WTC11 (cell line): Measurements from ENCODE around the gene NCOA3. TPM values are rescaled to one million over a fixed set of nuclear protein-coding genes. Genes with fewer than 3 reads are reported as not detected.

Source experiments
- ATAC-seq: fragments of 200-7000 bp; cut with Tn5 transposase; 2 replicates; pipeline ENCODE4 v1.10.0; 2021; ENCODE audit warnings: mild to moderate bottlenecking, moderate library complexity
- CTCF ChIA-PET: fragments of 300-600 bp; sonication (Branson Sonifier 250); formaldehyde crosslinking; loops from one replicate; lab custom pipeline; 2021; ENCODE audit warnings: antibody characterized with exemption; lab: Charles Lee
- POLR2A ChIA-PET: fragments of 350-600 bp; sonication (Branson Sonifier 250); formaldehyde crosslinking; loops from one replicate; lab custom pipeline; 2021; ENCODE audit warnings: antibody characterized with exemption; lab: Charles Lee
- DNase-seq: peaks from one replicate; pipeline ENCODE4 v3.0.0; 2021; ENCODE audit warnings: low spot score
- H3K27ac Mint-ChIP-seq: 2 replicates; pipeline ENCODE4 v1.8.0; 2021; ENCODE audit warnings: mixed read lengths
- H3K27me3 Mint-ChIP-seq: 2 replicates; pipeline ENCODE4 v1.8.0; 2021; ENCODE audit warnings: low read depth, mild to moderate bottlenecking, moderate library complexity, mixed read lengths
- H3K36me3 Mint-ChIP-seq: 2 replicates; pipeline ENCODE4 v1.8.0; 2021; ENCODE audit warnings: mixed read lengths
- H3K4me1 Mint-ChIP-seq: 2 replicates; pipeline ENCODE4 v1.8.0; 2022; ENCODE audit warnings: mixed read lengths
- H3K4me3 Mint-ChIP-seq: 2 replicates; pipeline ENCODE4 v1.8.0; 2021; ENCODE audit warnings: mild to moderate bottlenecking, moderate library complexity, mixed read lengths
- H3K9me3 Mint-ChIP-seq: 2 replicates; pipeline ENCODE4 v1.8.0; 2021; ENCODE audit warnings: mixed read lengths
- ERG ChIP-seq: fragments of 250-450 bp; sonication (Bioruptor Pico); IDR thresholded peaks from 2 replicates; pipeline ENCODE4 v1.8.0; 2021; ENCODE audit warnings: mild to moderate bottlenecking
- HMGA2 ChIP-seq: fragments of 250-450 bp; sonication (Bioruptor Pico); IDR thresholded peaks from 2 replicates; pipeline ENCODE4 v1.4.0; 2021; ENCODE audit warnings: mild to moderate bottlenecking, moderate library complexity
- NFE2L1 ChIP-seq: sonication (generic); formaldehyde crosslinking; IDR thresholded peaks from 2 replicates; pipeline ENCODE4 v1.8.1; 2023; ENCODE audit warnings: missing genetic modification reagents
- NR2C2 ChIP-seq: sonication (generic); formaldehyde crosslinking; IDR thresholded peaks from 2 replicates; pipeline ENCODE4 v1.8.0; 2022; ENCODE audit warnings: mild to moderate bottlenecking, missing genetic modification reagents
- USF1 ChIP-seq: sonication (generic); formaldehyde crosslinking; IDR thresholded peaks from 2 replicates; pipeline ENCODE4 v1.8.0; 2022; ENCODE audit warnings: mild to moderate bottlenecking, missing genetic modification reagents
- ZNF263 ChIP-seq: sonication (generic); formaldehyde crosslinking; IDR thresholded peaks from 2 replicates; pipeline ENCODE4 v1.8.1; 2022; ENCODE audit warnings: low read depth, mild to moderate bottlenecking, moderate library complexity, missing genetic modification reagents
- ZNF317 ChIP-seq: sonication (generic); formaldehyde crosslinking; IDR thresholded peaks from 2 replicates; pipeline ENCODE4 v1.8.1; 2023; ENCODE audit warnings: low read depth, mild to moderate bottlenecking, moderate library complexity, missing genetic modification reagents, borderline replicate concordance
- ZNF532 ChIP-seq: fragments of 250-450 bp; sonication (Bioruptor Pico); IDR thresholded peaks from 2 replicates; pipeline ENCODE4 v1.9.0; 2021; ENCODE audit warnings: mild to moderate bottlenecking, borderline replicate concordance
- total RNA-seq: library from RNA; stranded (reverse); gene quantifications from 3 replicates; pipeline ENCODE4 v1.2.3, GENCODE V29; 2021
- TF ChIP-seq, protein P1 (sequence below): fragments of 250-450 bp; sonication (Bioruptor Pico); IDR thresholded peaks from 2 replicates; pipeline ENCODE4 v1.9.0; 2021; ENCODE audit warnings: moderate library complexity, mild to moderate bottlenecking, inconsistent platforms, borderline replicate concordance
- TF ChIP-seq, protein P2 (sequence below): sonication (generic); formaldehyde crosslinking; IDR thresholded peaks from 2 replicates; pipeline ENCODE4 v1.8.1; 2022; ENCODE audit warnings: missing genetic modification reagents, borderline replicate concordance
- TF ChIP-seq, protein P3 (sequence below): fragments of 250-450 bp; sonication (Bioruptor Pico); conservative IDR thresholded peaks from 2 replicates; pipeline ENCODE4 v1.9.0; 2021; ENCODE audit warnings: mild to moderate bottlenecking

Gene NCOA3
- total RNA-seq, 1 experiment from 2014 or later: 25.2 TPM

GRCh38 chr20:47502271-47503239, 868 bp downstream of the NCOA3 start:
- Mint-ChIP-seq H3K9me3 (no peaks in the 10 kb centered on the region), H3K36me3 (no peaks in the 10 kb centered on the region), H3K27me3 (no peaks in the 10 kb centered on the region), H3K4me3 (peak overlapping the region; percentile 93), H3K4me1 (peaks cover 50% of the 10 kb centered on the region), H3K27ac (peak overlapping the region; percentile 92)
- ChIA-PET POLR2A (interaction anchor here (0.5 to 1.7 kb wide), 17 partner anchors 9 to 303 kb away, joined by 3 to 7 read pairs (median 3); no protein-coding TSS in a partner anchor), CTCF (interaction anchor here (0.6 to 2.8 kb wide), 18 partner anchors 10 to 740 kb away, joined by 3 to 11 read pairs (median 4); no protein-coding TSS in a partner anchor)
- ATAC-seq: no peak
- TF ChIP-seq NFE2L1 (CRISPR knock-in tag) (no peak), ZNF317 (no peak)
- DNase-seq: peak; percentile 20

GRCh38 chr20:47503685-47504084, 2.0 kb downstream of the NCOA3 start:
- POLR2A ChIA-PET: interaction anchor here (0.6 kb wide), 1 partner anchor 11 kb away, joined by 4 read pairs; no protein-coding TSS in a partner anchor
- no peak overlapping the region for H3K27ac Mint-ChIP-seq
- CTCF ChIA-PET: interaction anchor here (0.6 to 2.8 kb wide), 7 partner anchors 10 to 304 kb away, joined by 3 to 11 read pairs (median 4); no protein-coding TSS in a partner anchor
- DNase-seq: no peak
- no peaks in the 10 kb centered on the region for H3K36me3 Mint-ChIP-seq
- no peaks in the 10 kb centered on the region for H3K9me3 Mint-ChIP-seq
- ATAC-seq: no peak
- peaks cover 58% of the 10 kb centered on the region for H3K4me1 Mint-ChIP-seq
- TF ChIP-seq, protein P1, sequence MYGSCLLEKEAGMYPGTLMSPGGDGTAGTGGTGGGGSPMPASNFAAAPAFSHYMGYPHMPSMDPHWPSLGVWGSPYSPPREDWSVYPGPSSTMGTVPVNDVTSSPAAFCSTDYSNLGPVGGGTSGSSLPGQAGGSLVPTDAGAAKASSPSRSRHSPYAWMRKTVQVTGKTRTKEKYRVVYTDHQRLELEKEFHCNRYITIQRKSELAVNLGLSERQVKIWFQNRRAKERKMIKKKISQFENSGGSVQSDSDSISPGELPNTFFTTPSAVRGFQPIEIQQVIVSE (CRISPR knock-in tag): no peak
- TF ChIP-seq USF1 (CRISPR knock-in tag) (no peak), NR2C2 (CRISPR knock-in tag) (no peak), HMGA2 (CRISPR knock-in tag) (no peak), ERG (no peak), ZNF263 (CRISPR knock-in tag) (no peak), ZNF532 (CRISPR knock-in tag) (no peak)
- TF ChIP-seq, protein P2, sequence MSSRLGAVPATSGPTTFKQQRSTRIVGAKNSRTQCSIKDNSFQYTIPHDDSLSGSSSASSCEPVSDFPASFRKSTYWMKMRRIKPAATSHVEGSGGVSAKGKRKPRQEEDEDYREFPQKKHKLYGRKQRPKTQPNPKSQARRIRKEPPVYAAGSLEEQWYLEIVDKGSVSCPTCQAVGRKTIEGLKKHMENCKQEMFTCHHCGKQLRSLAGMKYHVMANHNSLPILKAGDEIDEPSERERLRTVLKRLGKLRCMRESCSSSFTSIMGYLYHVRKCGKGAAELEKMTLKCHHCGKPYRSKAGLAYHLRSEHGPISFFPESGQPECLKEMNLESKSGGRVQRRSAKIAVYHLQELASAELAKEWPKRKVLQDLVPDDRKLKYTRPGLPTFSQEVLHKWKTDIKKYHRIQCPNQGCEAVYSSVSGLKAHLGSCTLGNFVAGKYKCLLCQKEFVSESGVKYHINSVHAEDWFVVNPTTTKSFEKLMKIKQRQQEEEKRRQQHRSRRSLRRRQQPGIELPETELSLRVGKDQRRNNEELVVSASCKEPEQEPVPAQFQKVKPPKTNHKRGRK (CRISPR knock-in tag): no peak
- TF ChIP-seq, protein P3, sequence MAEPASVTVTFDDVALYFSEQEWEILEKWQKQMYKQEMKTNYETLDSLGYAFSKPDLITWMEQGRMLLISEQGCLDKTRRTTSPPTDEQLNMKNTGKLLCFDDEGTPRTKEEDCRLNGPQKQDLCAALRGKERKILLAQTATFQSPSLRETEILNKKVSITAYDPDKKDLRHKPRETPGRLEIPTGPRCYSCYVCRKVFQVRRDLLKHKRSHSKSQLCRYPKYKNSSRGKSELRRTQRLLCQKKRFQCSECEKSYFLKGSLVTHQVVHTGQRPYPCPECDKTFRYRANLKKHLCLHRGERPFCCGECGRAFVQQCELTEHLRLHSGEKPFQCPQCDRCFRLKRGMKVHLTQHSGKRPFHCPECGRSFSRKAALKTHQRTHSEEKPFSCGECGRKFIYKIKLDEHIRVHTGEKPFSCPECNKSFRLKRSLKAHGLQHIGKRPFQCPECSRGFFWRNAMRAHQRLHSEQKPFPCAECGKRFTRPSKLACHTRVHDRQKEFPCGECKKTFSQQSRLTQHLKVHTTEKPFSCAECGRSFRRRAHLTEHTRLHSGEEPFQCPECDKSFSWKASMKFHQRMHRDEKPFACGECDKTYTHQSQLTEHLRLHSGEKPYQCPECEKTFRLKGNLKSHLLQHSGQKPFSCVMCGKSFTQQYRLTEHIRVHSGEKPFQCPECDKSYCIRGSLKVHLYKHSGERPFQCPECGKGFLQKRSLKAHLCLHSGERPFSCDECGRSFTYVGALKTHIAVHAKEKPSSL (CRISPR knock-in tag): no peak
- H3K27me3 Mint-ChIP-seq: no peaks in the 10 kb centered on the region
- peak overlapping the region; percentile 93 for H3K4me3 Mint-ChIP-seq
